ENCODE data around the gene FGF16. TPM values are rescaled to one million over a fixed set of nuclear protein-coding genes. Genes with fewer than 3 reads are reported as not detected.
A peak's percentile ranks its signal among the peaks of the same experiment; 100 is the strongest.
"Not testable (repeated sequence)": the region's sequence is repeated elsewhere in the genome, so short reads cannot be mapped to it uniquely, and the experiment has no call there.

FGF16 gene
- total RNA-seq, result not detected

GRCh38 chrX:77446908-77447652 is at the start of gene FGF16:
FGF16 (plus strand) TSS chrX:77447389; CDS start chrX:77447675, 286 bp downstream.
- no peak for TF ChIP-seq CTCF (IDR thresholded peaks at IDR 0.05)
- TF ChIP-seq POLR2A (IDR thresholded peaks at IDR 0.05), result no peak
- H3K9me3 ChIP-seq, result no peaks in the 10 kb centered on the region
- WGBS, 2 donors, result 2 to 5% methylated on average over 9 to 44 of the region's 48 CpGs
- no peak within 1 kb of the TSS for H3K4me3 ChIP-seq
- H3K27me3 ChIP-seq, result no peaks in the 10 kb centered on the region
- H3K27ac ChIP-seq, result no peak within 1 kb of the TSS
- H3K4me1 ChIP-seq, result no peaks in the 10 kb centered on the region
- intact Hi-C loops (cut with DNase I), result no loop called here
- H3K36me3 ChIP-seq (replicated peaks in 1 of 2; ENCODE audit: insufficient read depth in 1 of 2, low read depth in 2 of 2), result no peaks in the 10 kb centered on the region
- no peak for ATAC-seq
- DNase-seq, result peak in 2 of 4 donors; percentile 11 to 16

GRCh38 chrX:77398330-77398954 is 48.7 kb upstream of the FGF16 start:
- Histone ChIP-seq H3K27ac (no peak overlapping the region), H3K9me3 (no peaks in the 10 kb centered on the region), H3K36me3 (replicated peaks in 1 of 2; ENCODE audit: insufficient read depth in 1 of 2, low read depth in 2 of 2) (no peaks in the 10 kb centered on the region), H3K4me1 (no peaks in the 10 kb centered on the region), H3K4me3 (no peak overlapping the region), H3K27me3 (no peaks in the 10 kb centered on the region)
- TF ChIP-seq POLR2A (IDR thresholded peaks at IDR 0.05) (no peak), CTCF (IDR thresholded peaks at IDR 0.05) (no peak)
- intact Hi-C loops (cut with DNase I), result no loop called here
- 57 to 70% methylated on average over 3 of the region's 3 CpGs for WGBS, 2 donors
- DNase-seq (no peak), ATAC-seq (no peak)

GRCh38 chrX:77404419-77404818 is 42.8 kb upstream of the FGF16 start:
- no peak for DNase-seq
- no peaks in the 10 kb centered on the region for H3K9me3 ChIP-seq
- intact Hi-C loops (cut with DNase I), result no loop called here
- H3K36me3 ChIP-seq (replicated peaks in 1 of 2; ENCODE audit: insufficient read depth in 1 of 2, low read depth in 2 of 2), result no peaks in the 10 kb centered on the region
- TF ChIP-seq POLR2A (IDR thresholded peaks at IDR 0.05) (no peak), CTCF (IDR thresholded peaks at IDR 0.05) (no peak)
- H3K4me3 ChIP-seq, result no peak overlapping the region
- no peaks in the 10 kb centered on the region for H3K27me3 ChIP-seq
- no peaks in the 10 kb centered on the region for H3K4me1 ChIP-seq
- no peak overlapping the region for H3K27ac ChIP-seq
- WGBS, 2 donors, result 27 to 33% methylated on average over 1 to 2 of the region's 2 CpGs
- ATAC-seq, result no peak

- intact Hi-C loops (cut with DNase I); H3K27me3 ChIP-seq; H3K9me3 ChIP-seq; ATAC-seq; DNase-seq; H3K36me3 ChIP-seq (replicated peaks in 1 of 2; ENCODE audit: insufficient read depth in 1 of 2, low read depth in 2 of 2); H3K4me3 ChIP-seq; H3K27ac ChIP-seq; H3K4me1 ChIP-seq: not testable (repeated sequence)
- WGBS, 2 donors, result 30 to 70% methylated on average over 1 of the region's 1 CpG
Observed at GRCh38 chrX:77407821-77408220, 39.4 kb upstream of the FGF16 start.

- TF ChIP-seq POLR2A (IDR thresholded peaks at IDR 0.05) (no peak), CTCF (IDR thresholded peaks at IDR 0.05) (no peak)
- intact Hi-C loops (cut with DNase I), result no loop called here
Observed at GRCh38 chrX:77412631-77413030, 34.6 kb upstream of the FGF16 start.

More at GRCh38 chrX:77412631-77413030, 34.6 kb upstream of the FGF16 start:
- Histone ChIP-seq H3K27ac (no peak overlapping the region), H3K9me3 (no peaks in the 10 kb centered on the region), H3K4me3 (no peak overlapping the region), H3K27me3 (no peaks in the 10 kb centered on the region), H3K36me3 (replicated peaks in 1 of 2; ENCODE audit: insufficient read depth in 1 of 2, low read depth in 2 of 2) (no peaks in the 10 kb centered on the region), H3K4me1 (no peaks in the 10 kb centered on the region)
- WGBS, 2 donors, result 82 to 89% methylated on average over 3 of the region's 3 CpGs
- ATAC-seq (no peak), DNase-seq (no peak)
